ENCODE results near the gene ARHGAP8.
"Not testable (repeated sequence)": the region's sequence is repeated elsewhere in the genome, so short reads cannot be mapped to it uniquely, and the experiment has no call there.

Gene ARHGAP8

GRCh38 chr22:44726439-44726838 lies 25.9 kb upstream of the ARHGAP8 start:
- DNase-seq, result no peak

- DNase-seq, result no peak
Observed at GRCh38 chr22:44727148-44727547, 25.2 kb upstream of the ARHGAP8 start.

- no peak for DNase-seq
Observed at GRCh38 chr22:44727709-44728108, 24.7 kb upstream of the ARHGAP8 start.

- no peak for DNase-seq
Observed at GRCh38 chr22:44728761-44729324, 23.5 kb upstream of the ARHGAP8 start.

- DNase-seq, result no peak
Observed at GRCh38 chr22:44729391-44730021, 22.9 kb upstream of the ARHGAP8 start.

GRCh38 chr22:44730022-44730393 lies 22.4 kb upstream of the ARHGAP8 start:
- DNase-seq, result no peak

GRCh38 chr22:44730490-44731356 lies 21.7 kb upstream of the ARHGAP8 start:
- no peak for DNase-seq

GRCh38 chr22:44731357-44731970 lies 20.9 kb upstream of the ARHGAP8 start:
- DNase-seq, result no peak

GRCh38 chr22:44732017-44732561 lies 20.3 kb upstream of the ARHGAP8 start:
- no peak for DNase-seq

GRCh38 chr22:44732661-44733060 lies 19.7 kb upstream of the ARHGAP8 start:
- DNase-seq, result no peak

GRCh38 chr22:44733426-44734106 lies 18.8 kb upstream of the ARHGAP8 start:
- no peak for DNase-seq

- DNase-seq, result no peak
Observed at GRCh38 chr22:44734278-44734677, 18.1 kb upstream of the ARHGAP8 start.

- no peak for DNase-seq
Observed at GRCh38 chr22:44734801-44735517, 17.4 kb upstream of the ARHGAP8 start.

GRCh38 chr22:44735518-44736428 lies 16.6 kb upstream of the ARHGAP8 start:
- no peak for DNase-seq

- DNase-seq, result no peak
Observed at GRCh38 chr22:44736581-44737405, 15.6 kb upstream of the ARHGAP8 start.

- no peak for DNase-seq
Observed at GRCh38 chr22:44737406-44738346, 14.7 kb upstream of the ARHGAP8 start.

- DNase-seq, result no peak
Observed at GRCh38 chr22:44738347-44738715, 14.0 kb upstream of the ARHGAP8 start.

GRCh38 chr22:44739024-44739423 lies 13.4 kb upstream of the ARHGAP8 start:
- DNase-seq, result no peak

- not testable (repeated sequence) for DNase-seq
Observed at GRCh38 chr22:44739666-44740065, 12.7 kb upstream of the ARHGAP8 start.

All from NCI-H2081 treated with DMSO at 0.1 percent for 48 hours (cell line).